DMS114 treated with DMSO at 0.1 percent for 48 hours (cell line): ENCODE data around the gene RPL13A.
"Not testable (repeated sequence)": the region's sequence is repeated elsewhere in the genome, so short reads cannot be mapped to it uniquely, and the experiment has no call there.

Experiments
- DNase-seq: peaks from one replicate; lab custom pipeline; 2025; ENCODE audit not compliant: unreplicated experiment; lab: John Stamatoyannopoulos, UW

The RPL13A gene

GRCh38 chr19:49487277-49488045 is at the start of gene RPL13A:
TSS of gene RPL13A (plus strand) at chr19:49487608. CDS start at chr19:49487630, 22 bp downstream.
- DNase-seq: peak; percentile 90

DNA sequence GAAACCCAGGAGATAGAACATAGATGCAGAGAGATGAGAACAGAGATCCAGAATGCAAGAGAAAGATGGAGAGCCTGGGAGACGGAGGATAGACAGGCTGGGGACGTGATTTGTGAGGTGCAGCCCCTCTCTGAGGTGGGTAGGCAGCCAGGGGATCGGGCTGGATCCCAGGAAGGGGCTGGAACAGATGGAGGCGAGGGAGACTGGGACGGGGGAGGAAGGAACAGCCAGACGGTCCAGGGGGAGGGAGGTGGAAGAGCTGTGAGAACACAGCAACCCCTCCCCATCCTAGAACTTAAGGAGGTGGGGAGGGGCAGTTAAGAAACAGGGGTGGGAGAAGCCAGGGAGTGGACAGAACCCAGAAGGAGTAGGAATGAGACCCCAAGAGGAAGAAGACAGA is 49.1 kb upstream of the RPL13A start:
- no peak for DNase-seq

GRCh38 chr19:49439836-49440235 is 47.6 kb upstream of the RPL13A start:
- no peak for DNase-seq

- no peak for DNase-seq
Measured at GRCh38 chr19:49440439-49441209, 46.8 kb upstream of the RPL13A start.

GRCh38 chr19:49441210-49441959 is 46.0 kb upstream of the RPL13A start, which contains the start of gene SLC17A7:
TSS of gene SLC17A7 (minus strand) at chr19:49441527. CDS start at chr19:49441379, 148 bp downstream.
- DNase-seq: no peak

DNA sequence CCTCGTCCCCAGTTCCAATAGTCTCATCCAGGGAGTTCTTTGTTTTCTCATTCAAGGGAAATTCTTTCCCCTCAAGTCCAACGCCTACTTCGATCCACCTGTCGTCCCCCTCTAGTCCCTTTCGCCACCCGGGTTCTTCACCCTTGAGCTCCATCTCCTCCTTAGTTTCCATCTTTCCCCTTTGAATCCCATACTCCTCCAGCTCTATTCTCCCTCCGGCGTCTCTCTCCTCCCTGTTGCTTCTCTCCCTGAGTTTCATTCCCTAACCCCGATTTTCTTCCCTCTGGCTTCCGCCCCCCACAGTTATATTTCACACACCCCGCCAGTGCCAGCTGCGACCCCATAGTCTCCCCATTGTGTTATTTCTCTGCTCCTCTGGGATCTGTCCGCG is 45.5 kb upstream of the RPL13A start:
- DNase-seq: no peak

GRCh38 chr19:49442354-49442753 is 45.1 kb upstream of the RPL13A start:
- DNase-seq: no peak

- peak; percentile 49 for DNase-seq
Measured at GRCh38 chr19:49442771-49443365, 44.5 kb upstream of the RPL13A start.

DNA sequence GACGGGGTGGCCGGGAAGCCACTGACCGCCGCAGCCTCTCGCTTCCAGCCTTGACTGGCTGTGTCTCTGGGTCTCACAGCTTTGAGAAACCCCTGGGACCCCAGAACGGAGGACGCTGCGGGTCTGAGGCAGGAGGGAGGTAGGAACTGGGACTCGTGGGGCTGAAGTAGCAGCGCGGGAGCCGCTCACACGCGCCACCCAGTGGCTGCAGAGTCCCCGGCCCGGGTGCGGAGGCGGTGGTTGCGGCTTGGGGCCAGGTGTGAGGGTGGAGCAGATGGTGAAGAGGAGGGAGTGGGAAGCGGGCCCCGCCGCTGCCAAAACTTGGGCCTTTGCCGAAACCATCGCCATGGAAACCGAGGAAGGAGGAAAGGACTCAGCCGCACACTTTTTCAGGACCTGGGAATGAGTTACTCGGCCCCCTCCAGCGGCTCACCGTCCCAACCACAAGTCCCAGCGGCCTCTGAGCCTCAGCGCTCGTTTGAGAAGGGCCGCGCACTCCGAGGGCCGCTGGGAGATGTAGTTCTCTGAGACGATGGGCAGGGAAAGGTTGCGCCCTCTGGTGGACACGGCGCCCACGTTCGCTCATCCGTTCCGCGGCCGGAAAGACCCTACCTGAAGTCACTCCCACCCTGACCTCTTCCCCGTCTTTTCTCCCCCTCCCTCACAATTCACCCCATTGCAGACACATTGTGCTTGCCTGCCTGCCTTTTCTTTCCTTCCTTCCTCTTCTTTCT is 43.9 kb upstream of the RPL13A start:
- DNase-seq: peak; percentile 79

DNA sequence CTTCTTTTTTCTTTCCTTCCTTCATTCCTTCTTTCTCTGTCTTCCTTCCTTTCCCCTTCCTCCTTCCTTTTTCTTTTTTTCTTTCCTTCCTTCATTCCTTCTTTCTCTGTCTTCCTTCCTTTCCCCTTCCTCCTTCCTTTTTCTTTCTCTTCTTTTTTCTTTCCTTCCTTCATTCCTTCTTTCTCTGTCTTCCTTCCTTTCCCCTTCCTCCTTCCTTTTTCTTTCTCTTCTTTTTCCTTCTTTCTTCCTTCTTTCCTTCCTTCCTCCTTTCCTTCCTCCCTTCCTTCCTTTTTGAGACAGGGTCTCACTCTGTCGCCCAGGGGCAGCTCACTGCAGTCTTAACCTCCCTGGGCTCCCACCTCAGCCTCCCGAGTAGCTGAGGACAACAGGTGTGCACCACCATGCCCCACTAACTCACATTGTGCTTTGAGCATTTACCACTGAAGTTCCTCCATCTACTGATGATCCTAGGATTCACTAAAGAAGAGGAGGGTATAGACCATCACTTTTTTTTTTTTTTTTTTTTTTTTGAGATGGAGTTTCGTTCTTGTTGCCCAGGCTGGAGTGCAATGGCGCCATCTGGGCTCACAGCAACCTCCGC is 43.2 kb upstream of the RPL13A start:
- DNase-seq: not testable (repeated sequence)

GRCh38 chr19:49445997-49446396 is 41.4 kb upstream of the RPL13A start:
- DNase-seq: no peak

DNA sequence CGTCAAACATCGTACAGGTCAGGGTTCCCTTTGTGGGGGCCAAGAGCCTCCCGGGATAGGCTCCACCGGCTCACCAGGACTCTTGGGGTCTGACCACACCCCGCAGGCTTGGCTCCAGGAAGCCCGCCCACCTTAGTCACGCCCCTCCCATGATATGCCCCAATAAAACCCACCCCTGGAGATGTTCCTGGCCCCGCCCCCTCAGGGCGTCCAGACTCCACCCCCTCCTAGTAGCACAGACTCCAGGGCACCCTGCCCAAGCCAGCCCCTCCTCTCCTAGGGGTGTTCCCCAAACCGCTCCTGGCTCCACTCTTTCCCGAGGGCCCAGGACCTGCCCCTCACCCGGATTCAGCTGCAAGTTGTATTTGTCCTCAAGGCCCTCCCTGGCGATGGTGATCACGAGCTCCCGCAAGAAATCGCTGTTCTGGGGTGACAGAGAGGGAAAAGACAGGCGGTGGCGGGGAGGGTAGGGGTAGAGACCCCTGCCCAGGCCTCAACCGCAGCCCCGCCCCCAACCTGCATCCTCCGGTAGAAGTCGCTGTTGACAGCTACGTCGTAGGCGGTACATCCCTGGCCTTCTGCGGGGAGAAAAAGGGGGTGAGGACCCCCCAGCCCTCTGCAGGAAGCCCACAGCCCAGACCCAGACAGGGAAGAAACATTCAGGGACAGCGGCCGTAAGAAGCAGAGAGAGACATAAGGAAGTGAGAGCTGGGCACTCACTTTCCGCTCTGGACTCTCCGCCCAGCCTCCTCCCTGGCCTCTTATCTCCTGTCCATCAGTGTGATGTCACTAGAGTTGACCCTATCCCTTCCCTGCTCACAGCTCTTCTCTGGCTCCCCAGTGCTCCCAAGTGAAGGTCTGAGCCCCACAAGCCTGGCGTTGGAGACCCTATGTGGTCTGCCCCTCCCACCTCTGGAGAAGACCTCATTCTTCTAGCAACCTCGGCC is 39.6 kb upstream of the RPL13A start:
- peak; percentile 18 for DNase-seq

DNA sequence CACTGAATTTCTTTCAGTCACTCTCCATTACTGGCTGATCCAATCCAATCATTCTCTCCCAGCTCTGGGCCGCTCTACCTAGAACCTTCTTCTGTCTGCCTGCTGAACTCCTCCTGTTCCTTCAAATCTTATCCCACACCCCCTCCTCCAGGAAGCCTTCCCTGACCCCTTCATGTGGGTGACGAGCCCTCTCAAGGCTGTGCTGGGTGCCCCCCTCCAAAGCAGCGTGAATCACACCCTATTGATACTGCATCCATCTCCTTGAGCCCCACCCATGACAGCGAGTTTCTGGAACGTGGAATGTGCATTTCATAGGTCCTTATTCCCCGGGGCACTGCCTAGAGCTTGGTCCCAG is 39.0 kb upstream of the RPL13A start:
- no peak for DNase-seq

GRCh38 chr19:49450405-49450804 is 37.0 kb upstream of the RPL13A start:
- DNase-seq: no peak

GRCh38 chr19:49451430-49452181 is 35.8 kb upstream of the RPL13A start, which contains the start of gene PIH1D1:
TSS of gene PIH1D1 (minus strand) at chr19:49451814. CDS start at chr19:49451574, 240 bp downstream.
- peak; percentile 95 for DNase-seq

DNA sequence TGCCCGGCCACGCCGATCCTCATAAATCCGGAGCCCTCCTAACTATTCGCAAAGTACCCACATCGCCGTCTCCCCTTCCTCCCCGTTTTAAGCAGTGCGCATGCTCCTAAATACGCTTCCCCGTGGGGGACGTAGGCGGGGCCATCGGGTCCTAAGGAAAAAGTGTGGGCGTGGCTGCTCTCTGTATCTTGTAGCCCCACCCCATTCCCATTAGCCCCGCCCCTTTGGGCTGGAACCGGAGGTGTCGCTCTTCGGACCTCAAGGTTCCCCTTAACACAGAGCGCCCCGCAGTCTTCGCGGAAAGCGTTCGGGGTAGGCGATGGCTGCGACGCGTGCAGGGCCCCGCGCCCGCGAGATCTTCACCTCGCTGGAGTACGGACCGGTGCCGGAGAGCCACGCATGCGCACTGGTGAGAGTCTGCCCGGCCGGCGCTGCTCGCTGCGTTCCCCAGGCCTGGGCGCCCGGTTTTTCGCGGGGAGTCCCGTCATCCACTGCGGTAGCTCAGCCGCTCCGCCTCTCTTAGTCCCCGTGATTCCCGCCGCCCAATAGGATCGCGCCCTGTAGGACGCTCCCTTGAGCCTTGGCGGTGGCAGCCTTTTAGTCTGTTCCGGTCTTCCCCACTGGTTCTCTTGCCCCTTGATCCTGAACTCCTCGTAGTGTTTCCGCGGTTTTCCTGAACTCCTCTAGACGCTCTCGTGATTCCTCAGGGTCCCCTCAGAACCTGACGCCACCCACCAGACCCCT is 34.2 kb upstream of the RPL13A start, which contains the start of gene ALDH16A1:
Gene ALDH16A1, plus strand, starts transcription at position 213 of the 744 bp plus-strand sequence. Its CDS starts 107 bp downstream, at position 320.
- DNase-seq: peak; percentile 86

- DNase-seq: no peak
Measured at GRCh38 chr19:49453757-49454240, 33.6 kb upstream of the RPL13A start.
